Activated naive CD4-positive, alpha-beta T cell treated with anti-CD3 and anti-CD28 coated beads, Interleukin-2, amount 10 ng/mL, durations not matched to agents 7 days and 5 days (primary cell): ENCODE results near the gene PROP1.
"Not testable (repeated sequence)": the region's sequence is repeated elsewhere in the genome, so short reads cannot be mapped to it uniquely, and the experiment has no call there.

Experiments
- CTCF ChIA-PET: fragments of 350-600 bp; sonication (Branson Sonifier 250); formaldehyde crosslinking; loops from one replicate; lab custom pipeline; 2021; ENCODE audit warnings: antibody characterized with exemption; lab: Charles Lee
- DNase-seq: peaks from one replicate; pipeline ENCODE4 v3.0.0-alpha.2; 2020
- H3K27ac Mint-ChIP-seq: one replicate; pipeline ENCODE4 v1.8.0; 2021; ENCODE audit warnings: mild to moderate bottlenecking, moderate library complexity, mixed read lengths
- H3K27me3 Mint-ChIP-seq: one replicate; pipeline ENCODE4 v1.8.0; 2021; ENCODE audit warnings: mild to moderate bottlenecking, mixed read lengths
- H3K36me3 Mint-ChIP-seq: one replicate; pipeline ENCODE4 v1.8.0; 2021; ENCODE audit warnings: mixed read lengths
- H3K4me1 Mint-ChIP-seq: one replicate; pipeline ENCODE4 v1.8.0; 2021; ENCODE audit warnings: mixed read lengths
- H3K4me3 Mint-ChIP-seq: one replicate; pipeline ENCODE4 v1.8.0; 2021; ENCODE audit warnings: mild to moderate bottlenecking, moderate library complexity, mixed read lengths
- H3K9me3 Mint-ChIP-seq: one replicate; pipeline ENCODE4 v1.8.0; 2021; ENCODE audit warnings: mixed read lengths

The PROP1 gene

DNA sequence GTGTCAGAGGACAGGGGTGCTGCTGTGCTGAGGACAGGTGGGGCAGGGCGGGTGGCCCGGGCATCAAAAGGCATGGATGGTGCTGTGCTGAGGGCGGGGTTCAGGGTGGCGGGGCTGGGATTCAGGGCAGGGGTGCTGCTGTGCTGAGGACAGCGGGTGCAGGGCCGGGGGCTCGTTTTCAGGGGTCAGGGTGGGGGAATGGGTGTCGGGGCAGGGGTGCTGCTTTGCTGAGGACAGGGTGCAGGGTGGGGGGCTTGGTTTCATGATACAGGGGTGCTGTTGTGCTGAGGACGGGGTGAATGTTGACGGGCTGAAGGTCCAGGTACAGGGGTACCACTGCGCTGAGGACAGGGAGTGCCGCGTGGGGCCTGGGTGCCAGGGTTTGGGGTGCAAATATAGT is 50.9 kb downstream of the PROP1 start:
- CTCF ChIA-PET, H3K27me3 Mint-ChIP-seq, DNase-seq, H3K36me3 Mint-ChIP-seq, H3K9me3 Mint-ChIP-seq: not testable (repeated sequence)
- Mint-ChIP-seq H3K27ac (peak overlapping the region; percentile 62), H3K4me3 (peak overlapping the region; percentile 53), H3K4me1 (peaks cover 22% of the 10 kb centered on the region)

DNA sequence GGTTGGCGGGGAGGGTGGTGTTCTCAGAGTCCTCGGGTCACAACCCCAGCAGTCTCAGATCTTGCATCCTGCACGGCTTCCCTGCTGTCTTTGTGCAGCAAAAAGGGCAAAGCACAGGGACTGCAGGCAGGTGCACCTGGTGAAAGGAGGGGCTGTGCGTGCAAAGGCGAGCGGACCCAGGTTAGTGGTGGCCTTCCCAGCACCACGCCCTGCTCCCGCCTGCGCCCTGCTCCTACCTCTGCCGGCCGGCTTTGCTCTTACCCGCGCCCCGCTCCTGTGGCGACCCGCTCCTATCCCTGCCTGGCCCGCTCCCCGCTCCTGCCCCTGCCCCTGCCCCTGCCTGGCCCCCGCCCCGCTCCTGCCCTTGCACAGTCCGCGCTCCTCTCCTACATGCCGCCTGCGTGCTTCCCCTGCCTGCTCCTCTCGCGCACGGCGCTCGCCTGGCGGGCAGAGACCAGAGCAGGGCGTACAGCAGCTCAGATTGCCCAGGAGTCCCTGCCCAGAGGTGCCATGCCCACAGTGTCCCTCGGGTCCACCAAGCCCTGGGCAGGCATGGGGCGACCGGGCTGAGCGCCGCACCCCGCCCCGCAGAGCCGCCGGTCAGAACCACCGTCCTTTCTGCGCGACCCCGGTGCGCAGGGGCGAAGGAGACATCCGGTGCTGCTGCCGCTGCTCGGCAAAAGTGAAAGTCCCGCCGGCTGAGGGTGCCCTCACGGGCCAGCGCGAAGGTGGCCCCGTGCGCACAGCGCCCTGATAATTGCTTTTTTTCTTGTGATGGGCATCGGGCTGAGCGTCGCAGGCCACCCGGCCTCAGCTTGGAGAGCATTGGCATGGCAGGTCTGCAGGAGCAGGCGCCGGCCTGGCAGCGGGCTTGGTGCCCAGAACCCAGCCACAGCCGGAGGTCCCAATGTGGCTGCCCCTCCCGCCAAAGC is 52.0 kb downstream of the PROP1 start:
- Mint-ChIP-seq H3K27ac (peak overlapping the region; percentile 24), H3K4me3 (peak overlapping the region; percentile 73), H3K4me1 (peaks cover 25% of the 10 kb centered on the region)
- H3K27me3 Mint-ChIP-seq, H3K36me3 Mint-ChIP-seq, H3K9me3 Mint-ChIP-seq, CTCF ChIA-PET: not testable (repeated sequence)
- peak; percentile 78 for DNase-seq

DNA sequence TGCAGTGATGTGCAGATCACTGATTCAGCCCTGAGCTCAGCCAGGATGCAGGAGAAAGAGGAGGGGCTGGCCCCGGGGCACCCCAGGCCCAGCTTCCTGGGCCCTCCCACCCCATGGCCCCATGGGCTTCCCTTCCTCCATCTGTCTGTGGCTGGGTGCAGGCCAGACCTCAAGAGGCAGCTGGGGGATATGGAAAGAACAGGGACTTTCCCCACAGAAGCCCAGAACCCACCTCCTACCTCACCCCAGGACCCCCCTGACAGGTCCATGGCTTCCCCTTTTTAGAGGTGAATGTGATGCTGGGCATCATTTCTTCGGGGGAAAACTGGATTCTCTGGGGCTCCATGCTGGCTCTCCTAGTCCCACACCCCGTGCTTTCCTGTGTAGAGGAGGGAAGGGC is 53.1 kb downstream of the PROP1 start:
- Mint-ChIP-seq H3K27me3 (peaks cover 17% of the 10 kb centered on the region), H3K4me3 (peak overlapping the region; percentile 38), H3K4me1 (peaks cover 32% of the 10 kb centered on the region)
- H3K9me3 Mint-ChIP-seq, CTCF ChIA-PET, H3K36me3 Mint-ChIP-seq, H3K27ac Mint-ChIP-seq, DNase-seq: not testable (repeated sequence)
